UCSD-AML1 (cell line): ENCODE data around the gene MRE11.
"Not testable (repeated sequence)": the region's sequence is repeated elsewhere in the genome, so short reads cannot be mapped to it uniquely, and the experiment has no call there.

ENCODE experiments used
- DNase-seq: peaks from one replicate; lab custom pipeline; 2025; ENCODE audit not compliant: unreplicated experiment; lab: John Stamatoyannopoulos, UW

The MRE11 gene

GRCh38 chr11:94433049-94433448 lies 60.6 kb downstream of the MRE11 start:
- DNase-seq = no peak

GRCh38 chr11:94424662-94425061 lies 69.0 kb downstream of the MRE11 start:
- DNase-seq = no peak

GRCh38 chr11:94424011-94424410 lies 69.6 kb downstream of the MRE11 start:
- DNase-seq = no peak

GRCh38 chr11:94423507-94423906 lies 70.1 kb downstream of the MRE11 start:
- DNase-seq = no peak

GRCh38 chr11:94418123-94418765 lies 75.4 kb downstream of the MRE11 start:
- DNase-seq = no peak

- no peak for DNase-seq
These were observed 76.2 kb downstream of the MRE11 start for GRCh38 chr11:94417386-94417987.

- DNase-seq = no peak
These were observed 88.4 kb downstream of the MRE11 start for GRCh38 chr11:94405062-94405833.

- DNase-seq = no peak
These were observed 91.3 kb downstream of the MRE11 start for GRCh38 chr11:94402355-94402754.

- no peak for DNase-seq
These were observed 91.8 kb downstream of the MRE11 start for GRCh38 chr11:94401773-94402265.

GRCh38 chr11:94400839-94401772 lies 92.5 kb downstream of the MRE11 start, which contains the start of gene GPR83:
Gene GPR83 (minus strand): TSS chr11:94401419. CDS start chr11:94401247, 172 bp downstream.
- no peak for DNase-seq

- no peak for DNase-seq
These were observed 93.2 kb downstream of the MRE11 start for GRCh38 chr11:94400457-94400838.

- DNase-seq = no peak
These were observed 93.6 kb downstream of the MRE11 start for GRCh38 chr11:94400050-94400449.

- no peak for DNase-seq
These were observed 95.5 kb downstream of the MRE11 start for GRCh38 chr11:94398101-94398500.

- DNase-seq = no peak
These were observed 97.4 kb downstream of the MRE11 start for GRCh38 chr11:94396282-94396681.

- DNase-seq = not testable (repeated sequence)
These were observed 101.7 kb downstream of the MRE11 start for GRCh38 chr11:94391937-94392336.

- no peak for DNase-seq
These were observed 114.0 kb downstream of the MRE11 start for GRCh38 chr11:94379613-94380012.

GRCh38 chr11:94376841-94377240 lies 116.8 kb downstream of the MRE11 start:
- no peak for DNase-seq

- not testable (repeated sequence) for DNase-seq
These were observed 123.1 kb downstream of the MRE11 start for GRCh38 chr11:94370576-94370975.
